Measurements from ENCODE around the gene RPS5. TPM values are rescaled to one million over a fixed set of nuclear protein-coding genes. Genes with fewer than 3 reads are reported as not detected.
A peak's percentile ranks its signal among the peaks of the same experiment; 100 is the strongest.

RPS5 gene
- total and polyA plus RNA-seq, 9 of the 15 experiments (the other 6 are each of a cell fraction or from before 2014, with no cell fraction given) = 1,228 to 3,570 (median 2,484) TPM

GRCh38 chr19:58386576-58387337 is at the start of gene RPS5 (continued):
- TF ChIP-seq ZNF12 (CRISPR knock-in tag; IDR thresholded peaks at IDR 0.05) = 0 out of 2 replicates have a peak, but pooled peaks have one; percentile 23
- no peak for TF ChIP-seq LARP7 (IDR thresholded peaks at IDR 0.05)
- peak; percentile 97 for TF ChIP-seq TAF9B (IDR thresholded peaks at IDR 0.05; ENCODE audit: partially characterized antibody)
- no peak for TF ChIP-seq GATAD2A (IDR thresholded peaks at IDR 0.05)
- TF ChIP-seq RB1 (IDR thresholded peaks at IDR 0.05; ENCODE audit: low read depth) = peak; percentile 75
- TF ChIP-seq E2F4 (CRISPR knock-in tag; IDR thresholded peaks at IDR 0.05; ENCODE audit: low read depth) = 0 out of 2 replicates have a peak, but pooled peaks have one; percentile 17
- TF ChIP-seq USF2 (CRISPR knock-in tag; IDR thresholded peaks at IDR 0.05) = 0 out of 2 replicates have a peak, but pooled peaks have one; percentile 12
- peak; percentile 75 for TF ChIP-seq GTF2B (IDR thresholded peaks at IDR 0.05; ENCODE audit: extremely low read depth, insufficient read length)
- peak in 1 of 2 experiments; percentile 71 for TF ChIP-seq MAZ (CRISPR knock-in tag; conservative IDR thresholded peaks at IDR 0.05 in 1 of 2, IDR thresholded peaks at IDR 0.05 in 1 of 2)
- 0 out of 2 replicates have a peak, but pooled peaks have one; percentile 4 for TF ChIP-seq SMC3 (conservative IDR thresholded peaks at IDR 0.05; ENCODE audit: insufficient read depth, low read depth, low read length)
- TF ChIP-seq ZNF395 (CRISPR knock-in tag; IDR thresholded peaks at IDR 0.05) = peak; percentile 94
- TF ChIP-seq MEIS2 (IDR thresholded peaks at IDR 0.05; ENCODE audit: partially characterized antibody) = peak; percentile 81
- no peak for TF ChIP-seq ZNF253 (CRISPR knock-in tag; conservative IDR thresholded peaks at IDR 0.05)
- TF ChIP-seq MCM7 (IDR thresholded peaks at IDR 0.05) = no peak
- TF ChIP-seq PKNOX1 (IDR thresholded peaks at IDR 0.05) = 0 out of 2 replicates have a peak, but pooled peaks have one; percentile 33
- peak; percentile 96 for TF ChIP-seq TAF7 (tag; IDR thresholded peaks at IDR 0.05)
- peak; percentile 60 for TF ChIP-seq PHF20 (IDR thresholded peaks at IDR 0.05; ENCODE audit: partially characterized antibody)
- no peak for TF ChIP-seq CTCF (IDR thresholded peaks at IDR 0.05 in 2 of 3, conservative IDR thresholded peaks at IDR 0.05 in 1 of 3; ENCODE audit: insufficient read depth in 2 of 3, low read depth in 1 of 3, low read length in 3 of 3)
- no peak for TF ChIP-seq FOXA1 (IDR thresholded peaks at IDR 0.05; ENCODE audit: borderline replicate concordance)
- TF ChIP-seq YY1 (IDR thresholded peaks at IDR 0.05; ENCODE audit: borderline replicate concordance in 1 of 3, control insufficient read depth in 1 of 3, extremely low read depth in 1 of 3, insufficient read depth in 3 of 3, insufficient read length in 1 of 3, insufficient replicate concordance in 2 of 3, low read depth in 1 of 3, low read length in 2 of 3) = peak in 2 of 3 experiments; percentile 25 to 45
